ENCODE measurements around the gene KCNH4. TPM values are rescaled to one million over a fixed set of nuclear protein-coding genes. Genes with fewer than 3 reads are reported as not detected.

Gene KCNH4
- polyA plus RNA-seq, 3 donors, result 0.05 TPM; not detected in 2

- H3K4me1 ChIP-seq (ENCODE audit: control insufficient read depth in 1 of 2, insufficient read depth in 2 of 2, low read length in 2 of 2), result peaks cover 30 to 36% of the 10 kb centered on the region in 2 donors
- no peak overlapping the region for H3K4me3 ChIP-seq (replicated peaks in 1 of 3; ENCODE audit: low read depth in 2 of 3, low read length in 3 of 3)
- H4K20me1 ChIP-seq (ENCODE audit: insufficient read depth, low read length), result no peaks in the 10 kb centered on the region
- no peak overlapping the region for H3K4me2 ChIP-seq (replicated peaks; ENCODE audit: extremely low read depth, low read length, poor library complexity, severe bottlenecking)
- intact Hi-C loops (cut with micrococcal nuclease), result no loop called here
- no peak overlapping the region for H3K4me3 Mint-ChIP-seq
- H3K4me1 Mint-ChIP-seq, result peaks cover 28% of the 10 kb centered on the region
- H3K9ac ChIP-seq (ENCODE audit: insufficient read depth, low read length, poor library complexity, severe bottlenecking), result no peak overlapping the region
- H3K9me3 ChIP-seq (replicated peaks in 1 of 2; ENCODE audit: control insufficient read depth in 1 of 2, insufficient read depth in 1 of 2, low read length in 2 of 2), result no peaks in the 10 kb centered on the region
- H3K9me3 Mint-ChIP-seq, result no peaks in the 10 kb centered on the region
- no peak for TF ChIP-seq CTCF (IDR thresholded peaks at IDR 0.05)
- no peaks in the 10 kb centered on the region for H3K27me3 ChIP-seq (ENCODE audit: control insufficient read depth in 2 of 2, insufficient read depth in 2 of 2, low read length in 2 of 2)
- no peaks in the 10 kb centered on the region for H3K79me2 ChIP-seq (ENCODE audit: insufficient read depth, low read length)
- peaks cover 54 to 72% of the 10 kb centered on the region in 2 donors for H3K36me3 Mint-ChIP-seq
- no peak for DNase-seq
- peaks cover 47 to 66% of the 10 kb centered on the region in 2 donors for H3K36me3 ChIP-seq (replicated peaks in 1 of 2; ENCODE audit: control insufficient read depth in 1 of 2, insufficient read depth in 2 of 2, low read length in 2 of 2)
- H2AFZ ChIP-seq (ENCODE audit: insufficient read depth, low read depth, low read length, poor library complexity, severe bottlenecking), result no peak overlapping the region
- H3K27ac Mint-ChIP-seq, result peak overlapping the region in 4 of 7 donors; percentile 31 to 75 (median 60)
- H3K27me3 Mint-ChIP-seq (ENCODE audit: low read depth in 3 of 3), result peaks cover 0 to 4% (median 0%) of the 10 kb centered on the region in 3 donors
- H3K27ac ChIP-seq (ENCODE audit: low read depth in 1 of 2, low read length in 2 of 2), result peak overlapping the region in 1 of 2 donors; percentile 22
- WGBS (ENCODE audit: insufficient coverage), result 96% methylated on average over 6 of the region's 6 CpGs
Observed at GRCh38 chr17:42202159-42202558, 21.2 kb upstream of the KCNH4 start.

GRCh38 chr17:42201458-42201772, 20.5 kb upstream of the KCNH4 start:
- no peak overlapping the region for H2AFZ ChIP-seq (ENCODE audit: insufficient read depth, low read depth, low read length, poor library complexity, severe bottlenecking)
- H3K4me3 Mint-ChIP-seq, result no peak overlapping the region
- H3K9me3 Mint-ChIP-seq, result no peaks in the 10 kb centered on the region
- no peaks in the 10 kb centered on the region for H3K79me2 ChIP-seq (ENCODE audit: insufficient read depth, low read length)
- no peak overlapping the region for H3K9ac ChIP-seq (ENCODE audit: insufficient read depth, low read length, poor library complexity, severe bottlenecking)
- H3K27ac Mint-ChIP-seq, result peak overlapping the region in 4 of 7 donors; percentile 50 to 73 (median 60)
- H3K4me1 ChIP-seq (ENCODE audit: control insufficient read depth in 1 of 2, insufficient read depth in 2 of 2, low read length in 2 of 2), result peaks cover 25 to 28% of the 10 kb centered on the region in 2 donors
- H3K27me3 Mint-ChIP-seq (ENCODE audit: low read depth in 3 of 3), result peaks cover 0 to 4% (median 0%) of the 10 kb centered on the region in 3 donors
- peak overlapping the region in 1 of 2 donors; percentile 93 for H3K27ac ChIP-seq (ENCODE audit: low read depth in 1 of 2, low read length in 2 of 2)
- TF ChIP-seq CTCF (IDR thresholded peaks at IDR 0.05), result no peak
- no peaks in the 10 kb centered on the region for H3K9me3 ChIP-seq (replicated peaks in 1 of 2; ENCODE audit: control insufficient read depth in 1 of 2, insufficient read depth in 1 of 2, low read length in 2 of 2)
- H3K36me3 ChIP-seq (replicated peaks in 1 of 2; ENCODE audit: control insufficient read depth in 1 of 2, insufficient read depth in 2 of 2, low read length in 2 of 2), result peaks cover 46 to 64% of the 10 kb centered on the region in 2 donors
- no peak overlapping the region for H3K4me3 ChIP-seq (replicated peaks in 1 of 3; ENCODE audit: low read depth in 2 of 3, low read length in 3 of 3)
- WGBS (ENCODE audit: insufficient coverage), result 96% methylated on average over 3 of the region's 10 CpGs
- H3K4me2 ChIP-seq (replicated peaks; ENCODE audit: extremely low read depth, low read length, poor library complexity, severe bottlenecking), result no peak overlapping the region
- DNase-seq, result no peak
- H4K20me1 ChIP-seq (ENCODE audit: insufficient read depth, low read length), result no peaks in the 10 kb centered on the region
- intact Hi-C loops (cut with micrococcal nuclease), result no loop called here
- H3K27me3 ChIP-seq (ENCODE audit: control insufficient read depth in 2 of 2, insufficient read depth in 2 of 2, low read length in 2 of 2), result no peaks in the 10 kb centered on the region
- H3K4me1 Mint-ChIP-seq, result peaks cover 23% of the 10 kb centered on the region
- H3K36me3 Mint-ChIP-seq, result peaks cover 53 to 67% of the 10 kb centered on the region in 2 donors

Measured in CD14-positive monocyte (primary cell).